Inferior parietal cortex (tissue), 1 donor: ENCODE measurements around the gene STARD4.

ENCODE experiments used
- DNase-seq: peaks from one replicate; pipeline ENCODE4 v3.0.0-alpha.2; 2016; ENCODE audit errors: extremely low spot score

The STARD4 gene

GRCh38 chr5:111472096-111472495, 40.2 kb downstream of the STARD4 start:
- DNase-seq: no peak

- DNase-seq: no peak
Measured at GRCh38 chr5:111469903-111470302, 42.4 kb downstream of the STARD4 start.

GRCh38 chr5:111469293-111469896, 42.9 kb downstream of the STARD4 start:
- no peak for DNase-seq

GRCh38 chr5:111463311-111463710, 49.0 kb downstream of the STARD4 start:
- no peak for DNase-seq

GRCh38 chr5:111461934-111462333, 50.4 kb downstream of the STARD4 start:
- DNase-seq: no peak

- peak; percentile 48 for DNase-seq
Measured at GRCh38 chr5:111461255-111461671, 51.1 kb downstream of the STARD4 start.

- DNase-seq: no peak
Measured at GRCh38 chr5:111454776-111455175, 57.6 kb downstream of the STARD4 start.

GRCh38 chr5:111454198-111454622, 58.1 kb downstream of the STARD4 start:
- DNase-seq: no peak

GRCh38 chr5:111453747-111454146, 58.6 kb downstream of the STARD4 start:
- no peak for DNase-seq

- no peak for DNase-seq
Measured at GRCh38 chr5:111453295-111453694, 59.0 kb downstream of the STARD4 start.

GRCh38 chr5:111447822-111448221, 64.5 kb downstream of the STARD4 start:
- DNase-seq: no peak

- DNase-seq: no peak
Measured at GRCh38 chr5:111447099-111447498, 65.2 kb downstream of the STARD4 start.
